ENCODE data around the gene OR5J2.

- TF ChIP-seq, protein P1, sequence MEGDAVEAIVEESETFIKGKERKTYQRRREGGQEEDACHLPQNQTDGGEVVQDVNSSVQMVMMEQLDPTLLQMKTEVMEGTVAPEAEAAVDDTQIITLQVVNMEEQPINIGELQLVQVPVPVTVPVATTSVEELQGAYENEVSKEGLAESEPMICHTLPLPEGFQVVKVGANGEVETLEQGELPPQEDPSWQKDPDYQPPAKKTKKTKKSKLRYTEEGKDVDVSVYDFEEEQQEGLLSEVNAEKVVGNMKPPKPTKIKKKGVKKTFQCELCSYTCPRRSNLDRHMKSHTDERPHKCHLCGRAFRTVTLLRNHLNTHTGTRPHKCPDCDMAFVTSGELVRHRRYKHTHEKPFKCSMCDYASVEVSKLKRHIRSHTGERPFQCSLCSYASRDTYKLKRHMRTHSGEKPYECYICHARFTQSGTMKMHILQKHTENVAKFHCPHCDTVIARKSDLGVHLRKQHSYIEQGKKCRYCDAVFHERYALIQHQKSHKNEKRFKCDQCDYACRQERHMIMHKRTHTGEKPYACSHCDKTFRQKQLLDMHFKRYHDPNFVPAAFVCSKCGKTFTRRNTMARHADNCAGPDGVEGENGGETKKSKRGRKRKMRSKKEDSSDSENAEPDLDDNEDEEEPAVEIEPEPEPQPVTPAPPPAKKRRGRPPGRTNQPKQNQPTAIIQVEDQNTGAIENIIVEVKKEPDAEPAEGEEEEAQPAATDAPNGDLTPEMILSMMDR (IDR thresholded peaks at IDR 0.05), result no peak
- TF ChIP-seq POLR2A (IDR thresholded peaks at IDR 0.05), result no peak
These were observed 25.0 kb upstream of the OR5J2 start for GRCh38 chr11:56151376-56151775.

Data from Peyer's patch (tissue), 4 donors.